OCI-LY7 (cell line): ENCODE data around the gene LRAT. TPM values are rescaled to one million over a fixed set of nuclear protein-coding genes. Genes with fewer than 3 reads are reported as not detected.

Experiments used
- BruUV-seq: library from RNA; stranded (reverse); fragments of 400-500 nt; replicated peaks from 2 replicates; lab custom pipeline; 2021; lab: Mats Ljungman, UMichigan
- CTCF ChIA-PET: fragments of 300-600 bp; sonication (Branson Sonifier 250); formaldehyde crosslinking; loops from one replicate; lab custom pipeline; 2022; ENCODE audit warnings: antibody characterized with exemption; ENCODE audit not compliant: unreplicated experiment; lab: Charles Lee
- POLR2A ChIA-PET: fragments of 300-600 bp; sonication (Branson Sonifier 250); formaldehyde crosslinking; loops from one replicate; lab custom pipeline; 2022; ENCODE audit warnings: antibody characterized with exemption; lab: Charles Lee
- DNase-seq: peaks from one replicate; pipeline ENCODE4 v3.0.0-alpha.2; 2015; ENCODE audit warnings: low spot score
- H2AFZ ChIP-seq: fragments of 200-600 bp; sonication (generic), shearing (Covaris generic); 2 replicates; pipeline ENCODE4 v1.6.1; 2014; ENCODE audit warnings: mild to moderate bottlenecking, antibody characterized with exemption, low read length, moderate library complexity
- H3K27ac ChIP-seq: fragments of 200-600 bp; sonication (generic); 2 replicates; pipeline ENCODE4 v1.5.1; 2014; ENCODE audit warnings: mixed run types, low read depth, mild to moderate bottlenecking, moderate library complexity, low read length, inconsistent platforms; ENCODE audit not compliant: poor library complexity, severe bottlenecking
- H3K36me3 ChIP-seq: fragments of 200-600 bp; sonication (generic); 2 replicates; pipeline ENCODE4 v1.6.1; 2014; ENCODE audit warnings: mild to moderate bottlenecking, antibody characterized with exemption, low read length, moderate library complexity, mixed read lengths; ENCODE audit not compliant: insufficient read depth
- H3K4me1 ChIP-seq: fragments of 200-600 bp; sonication (generic); 2 replicates; pipeline ENCODE4 v1.5.1; 2014; ENCODE audit warnings: mild to moderate bottlenecking, low read length; ENCODE audit not compliant: insufficient read depth, poor library complexity, severe bottlenecking
- H3K4me2 ChIP-seq: fragments of 200-600 bp; sonication (generic); 2 replicates; pipeline ENCODE4 v1.6.1; 2014; ENCODE audit warnings: mild to moderate bottlenecking, low read length
- H3K4me3 ChIP-seq: fragments of 200-600 bp; sonication (generic); 2 replicates; pipeline ENCODE4 v1.5.1; 2014; ENCODE audit warnings: mild to moderate bottlenecking, low read depth, low read length; ENCODE audit not compliant: poor library complexity, severe bottlenecking
- H3K79me2 ChIP-seq: fragments of 200-600 bp; sonication (generic); 2 replicates; pipeline ENCODE4 v1.6.1; 2016; ENCODE audit warnings: low read depth, mild to moderate bottlenecking, low read length, moderate library complexity, mixed read lengths; ENCODE audit not compliant: insufficient read depth
- H3K9me2 ChIP-seq: fragments of 200-600 bp; sonication (generic); 2 replicates; pipeline ENCODE4 v1.6.1; 2016; ENCODE audit warnings: mild to moderate bottlenecking, low read length, mixed read lengths; ENCODE audit not compliant: insufficient read depth
- H3K9me3 ChIP-seq: fragments of 200-600 bp; sonication (generic); 2 replicates; pipeline ENCODE4 v1.6.1; 2014; ENCODE audit warnings: mild to moderate bottlenecking, mixed run types, low read length, mixed read lengths
- H4K20me1 ChIP-seq: fragments of 200-600 bp; sonication (generic); 2 replicates; pipeline ENCODE4 v1.6.1; 2014; ENCODE audit warnings: mild to moderate bottlenecking, antibody characterized with exemption, low read length, moderate library complexity, mixed read lengths; ENCODE audit not compliant: insufficient read depth
- CTCF ChIP-seq: fragments of 200-600 bp; sonication (generic); conservative IDR thresholded peaks from 2 replicates; pipeline ENCODE4 v1.5.1; 2014; ENCODE audit warnings: mild to moderate bottlenecking, antibody characterized with exemption, low read length, moderate library complexity, mixed read lengths
- EZH2phosphoT487 ChIP-seq: fragments of 200-600 bp; sonication (generic); IDR thresholded peaks from 2 replicates; pipeline ENCODE4 v1.6.1; 2018; ENCODE audit warnings: low read depth, borderline replicate concordance, mild to moderate bottlenecking, mixed run types, antibody characterized with exemption, low read length, moderate library complexity, mixed read lengths
- intact Hi-C: fragments of 100-400 bp; cut with micrococcal nuclease; formaldehyde crosslinking; loops from one replicate; pipeline ENCODE4 v1.10.0; 2022; ENCODE audit not compliant: unreplicated experiment
- total RNA-seq, 2 experiments: library from RNA; depleted of rRNA in 1 of 2; stranded (reverse); fragments of >200 nt in 1 of 2; shearing (Covaris generic) in 1 of 2; gene quantifications; 2 replicates each; pipeline ENCODE4 v1.2.3, GENCODE V29; 2014 to 2022

LRAT gene
- total RNA-seq, 2 experiments from 2014 or later = not detected

DNA sequence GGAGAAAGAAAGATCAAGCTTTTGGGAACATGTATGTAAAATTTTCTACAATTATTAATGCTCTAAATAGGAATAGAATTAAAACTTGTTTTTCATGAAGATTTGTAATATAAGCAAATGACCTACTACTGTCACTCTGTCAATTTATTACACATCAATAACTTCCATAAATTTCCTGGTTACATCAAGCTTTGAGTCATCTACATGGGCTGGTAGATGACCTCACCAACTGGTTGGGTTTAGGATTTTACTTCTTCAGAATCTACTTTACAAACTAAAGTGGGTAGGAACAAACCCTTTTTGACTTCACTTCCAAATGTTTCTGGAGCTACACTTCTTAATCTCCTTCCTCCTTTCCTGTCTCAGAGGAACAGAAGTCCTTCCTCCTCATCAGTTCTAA is 12.0 kb upstream of the LRAT start:
- Histone ChIP-seq H4K20me1 (no peaks in the 10 kb centered on the region), H3K36me3 (no peaks in the 10 kb centered on the region), H3K4me3 (no peak overlapping the region), H3K9me3 (no peaks in the 10 kb centered on the region), H3K4me1 (no peaks in the 10 kb centered on the region), H2AFZ (no peak overlapping the region), H3K9me2 (no peaks in the 10 kb centered on the region), H3K27ac (no peak overlapping the region), H3K4me2 (no peak overlapping the region), H3K79me2 (no peaks in the 10 kb centered on the region)
- intact Hi-C loops = no loop called here
- POLR2A ChIA-PET = interaction anchor here (0.7 kb wide), 1 partner anchor 193 kb away, joined by 3 read pairs; no protein-coding TSS in a partner anchor
- no peak for TF ChIP-seq CTCF
- no peak for TF ChIP-seq EZH2phosphoT487
- CTCF ChIA-PET = no interaction called here
- BruUV-seq = no TSS peak
- DNase-seq = no peak

GRCh38 chr4:154732669-154733068 is 11.1 kb upstream of the LRAT start:
- no peak overlapping the region for H3K4me3 ChIP-seq
- no peaks in the 10 kb centered on the region for H3K9me3 ChIP-seq
- no peaks in the 10 kb centered on the region for H3K4me1 ChIP-seq
- no peaks in the 10 kb centered on the region for H3K36me3 ChIP-seq
- CTCF ChIA-PET = no interaction called here
- intact Hi-C loops = no loop called here
- no peak overlapping the region for H2AFZ ChIP-seq
- H3K9me2 ChIP-seq = no peaks in the 10 kb centered on the region
- no peaks in the 10 kb centered on the region for H3K79me2 ChIP-seq
- no TSS peak for BruUV-seq
- H3K27ac ChIP-seq = no peak overlapping the region
- H4K20me1 ChIP-seq = no peaks in the 10 kb centered on the region
- POLR2A ChIA-PET = no interaction called here
- no peak for DNase-seq
- no peak for TF ChIP-seq EZH2phosphoT487
- no peak overlapping the region for H3K4me2 ChIP-seq

DNA sequence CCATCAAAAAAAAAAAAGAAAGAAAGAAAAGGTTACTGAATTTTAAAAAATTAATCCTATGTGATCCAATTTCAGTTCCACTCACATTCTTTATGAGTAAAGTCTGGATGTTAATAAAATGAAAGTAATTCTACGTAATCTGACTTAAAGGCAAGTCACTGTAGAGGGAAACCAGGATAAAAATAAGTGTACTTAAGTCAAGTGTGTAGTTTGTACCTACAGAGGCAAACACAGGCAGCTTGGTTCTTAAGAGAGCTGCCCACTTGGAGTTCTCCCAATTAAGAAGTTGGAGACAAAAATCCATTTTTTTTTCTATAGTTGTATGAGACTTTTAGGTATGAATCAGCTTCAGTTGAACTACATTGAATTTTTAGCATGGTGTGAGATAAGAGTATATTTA is 7.0 kb upstream of the LRAT start:
- ChIA-PET POLR2A (interaction anchor here (0.6 kb wide), 1 partner anchor 473 kb away, joined by 3 read pairs; no protein-coding TSS in a partner anchor), CTCF (no interaction called here)
- Histone ChIP-seq H3K27ac (no peak overlapping the region), H3K9me3 (no peaks in the 10 kb centered on the region), H4K20me1 (no peaks in the 10 kb centered on the region), H3K36me3 (no peaks in the 10 kb centered on the region), H3K79me2 (no peaks in the 10 kb centered on the region), H3K4me3 (no peak overlapping the region), H3K4me2 (no peak overlapping the region), H2AFZ (no peak overlapping the region), H3K9me2 (no peaks in the 10 kb centered on the region), H3K4me1 (no peaks in the 10 kb centered on the region)
- BruUV-seq = no TSS peak
- intact Hi-C loops = no loop called here
- DNase-seq = no peak
- TF ChIP-seq CTCF (no peak), EZH2phosphoT487 (no peak)
